Activated B cell treated with CpG ODN at 0.5 μM for 24 hours (primary cell): ENCODE measurements around the gene FGFBP2. TPM values are rescaled to one million over a fixed set of nuclear protein-coding genes. Genes with fewer than 3 reads are reported as not detected.

ENCODE experiments used
- ATAC-seq: fragments of 200-7000 bp; cut with Tn5 transposase; one replicate; pipeline ENCODE4 v1.10.0; 2021; ENCODE audit warnings: low read depth, mild to moderate bottlenecking, moderate library complexity
- CTCF ChIA-PET: fragments of 350-600 bp; sonication (Branson Sonifier 250); formaldehyde crosslinking; loops from one replicate; lab custom pipeline; 2021; ENCODE audit warnings: antibody characterized with exemption; lab: Charles Lee
- POLR2A ChIA-PET: fragments of 350-600 bp; sonication (Branson Sonifier 250); formaldehyde crosslinking; loops from one replicate; lab custom pipeline; 2021; ENCODE audit warnings: antibody characterized with exemption; lab: Charles Lee
- DNase-seq: peaks from one replicate; pipeline ENCODE4 v3.0.0; 2022
- H3K27ac Mint-ChIP-seq: one replicate; pipeline ENCODE4 v1.8.0; 2020; ENCODE audit warnings: mixed read lengths
- H3K27me3 Mint-ChIP-seq: one replicate; pipeline ENCODE4 v1.8.0; 2021; ENCODE audit warnings: mixed read lengths
- H3K36me3 Mint-ChIP-seq: one replicate; pipeline ENCODE4 v1.8.0; 2021; ENCODE audit warnings: low read depth, mixed read lengths
- H3K4me1 Mint-ChIP-seq: one replicate; pipeline ENCODE4 v1.8.0; 2021; ENCODE audit warnings: mixed read lengths
- H3K4me3 Mint-ChIP-seq: one replicate; pipeline ENCODE4 v1.8.0; 2020; ENCODE audit warnings: mild to moderate bottlenecking, mixed read lengths
- H3K9me3 Mint-ChIP-seq: one replicate; pipeline ENCODE4 v1.8.0; 2020; ENCODE audit warnings: mixed read lengths
- CTCF ChIP-seq: fragments of 200-600 bp; IDR thresholded peaks from one replicate; pipeline ENCODE4 v1.8.0; 2022; ENCODE audit warnings: antibody characterized with exemption, mild to moderate bottlenecking
- intact Hi-C: fragments of 100-400 bp; cut with micrococcal nuclease; formaldehyde crosslinking; loops from one replicate; pipeline ENCODE4 v1.15.1; 2024
- total RNA-seq: library from RNA; stranded (reverse); gene quantifications from 2 replicates; pipeline ENCODE4 v1.2.3, GENCODE V29; 2022

FGFBP2 gene
- total RNA-seq, 1 donor from 2014 or later = 0.20 TPM

- H3K4me1 Mint-ChIP-seq = no peaks in the 10 kb centered on the region
- ChIA-PET CTCF (no interaction called here), POLR2A (no interaction called here)
- no peak overlapping the region for H3K4me3 Mint-ChIP-seq
- H3K36me3 Mint-ChIP-seq = no peaks in the 10 kb centered on the region
- H3K9me3 Mint-ChIP-seq = no peaks in the 10 kb centered on the region
- H3K27ac Mint-ChIP-seq = no peak overlapping the region
- DNase-seq (no peak), ATAC-seq (no peak)
- intact Hi-C loops = no loop called here
- H3K27me3 Mint-ChIP-seq = no peaks in the 10 kb centered on the region
- TF ChIP-seq CTCF = no peak
Measured at GRCh38 chr4:15944895-15945294, 18.1 kb downstream of the FGFBP2 start.

GRCh38 chr4:15942283-15942682, 20.7 kb downstream of the FGFBP2 start:
- Mint-ChIP-seq H3K9me3 (no peaks in the 10 kb centered on the region), H3K4me1 (no peaks in the 10 kb centered on the region), H3K4me3 (no peak overlapping the region), H3K27me3 (no peaks in the 10 kb centered on the region), H3K27ac (no peak overlapping the region), H3K36me3 (no peaks in the 10 kb centered on the region)
- ChIA-PET CTCF (no interaction called here), POLR2A (interaction anchor here (0.6 kb wide), 1 partner anchor 257 kb away, joined by 3 read pairs; no protein-coding TSS in a partner anchor)
- intact Hi-C loops = no loop called here
- TF ChIP-seq CTCF = no peak
- ATAC-seq (no peak), DNase-seq (no peak)

GRCh38 chr4:15938640-15939039, 24.3 kb downstream of the FGFBP2 start, which contains the start of gene FGFBP1:
Gene FGFBP1, minus strand, starts transcription at chr4:15938740. Its CDS starts 2,108 bp downstream, at chr4:15936632.
- DNase-seq (no peak), ATAC-seq (no peak)
- Mint-ChIP-seq H3K9me3 (no peaks in the 10 kb centered on the region), H3K27me3 (no peaks in the 10 kb centered on the region), H3K27ac (no peak within 1 kb of the TSS), H3K4me1 (no peaks in the 10 kb centered on the region), H3K4me3 (no peak within 1 kb of the TSS), H3K36me3 (no peaks in the 10 kb centered on the region)
- POLR2A ChIA-PET = no interaction called here
- intact Hi-C loops = no loop called here
- TF ChIP-seq CTCF = no peak
- CTCF ChIA-PET = interaction anchor here (1.3 kb wide), 1 partner anchor 133 kb away, joined by 4 read pairs; no protein-coding TSS in a partner anchor

GRCh38 chr4:15938182-15938581, 24.8 kb downstream of the FGFBP2 start:
- TF ChIP-seq CTCF = no peak
- ChIA-PET POLR2A (no interaction called here), CTCF (interaction anchor here (1.3 kb wide), 1 partner anchor 133 kb away, joined by 4 read pairs; no protein-coding TSS in a partner anchor)
- DNase-seq (no peak), ATAC-seq (no peak)
- Mint-ChIP-seq H3K9me3 (no peaks in the 10 kb centered on the region), H3K27ac (no peak overlapping the region), H3K4me1 (no peaks in the 10 kb centered on the region), H3K36me3 (no peaks in the 10 kb centered on the region), H3K27me3 (no peaks in the 10 kb centered on the region), H3K4me3 (no peak overlapping the region)
- intact Hi-C loops = no loop called here

- Mint-ChIP-seq H3K4me3 (no peak overlapping the region), H3K9me3 (no peaks in the 10 kb centered on the region), H3K27me3 (no peaks in the 10 kb centered on the region), H3K4me1 (peaks cover 14% of the 10 kb centered on the region), H3K36me3 (no peaks in the 10 kb centered on the region), H3K27ac (no peak overlapping the region)
- ChIA-PET CTCF (no interaction called here), POLR2A (no interaction called here)
- no peak for ATAC-seq
- TF ChIP-seq CTCF = no peak
- no peak for DNase-seq
- intact Hi-C loops = no loop called here
Measured at GRCh38 chr4:15936495-15936894, 26.5 kb downstream of the FGFBP2 start.
